Suprapubic skin (tissue), 4 donors: ENCODE data around the gene TRMT10C.

ENCODE experiments used
- POLR2A ChIP-seq, 2 donors: fragments of 450-650 bp; IDR thresholded peaks; one replicate each; pipeline ENCODE4 v1.6.1; 2017; ENCODE audit warnings: antibody characterized with exemption in 2 of 2, mild to moderate bottlenecking in 2 of 2, moderate library complexity in 2 of 2
- POLR2AphosphoS5 ChIP-seq, 3 donors: sonication (generic); formaldehyde crosslinking; IDR thresholded peaks; one replicate each; pipeline ENCODE4 v1.6.1; 2017; ENCODE audit warnings: antibody characterized with exemption in 3 of 3
- TF ChIP-seq, protein P1 (sequence below), 2 donors: fragments of 200-600 bp in 1 of 2; fragments of 450-650 bp in 1 of 2; sonication (generic) in 1 of 2; IDR thresholded peaks; one replicate each; pipeline ENCODE4 v1.5.1; 2016 to 2019; ENCODE audit warnings: antibody characterized with exemption in 2 of 2, mild to moderate bottlenecking in 1 of 2, moderate library complexity in 1 of 2

DNA sequence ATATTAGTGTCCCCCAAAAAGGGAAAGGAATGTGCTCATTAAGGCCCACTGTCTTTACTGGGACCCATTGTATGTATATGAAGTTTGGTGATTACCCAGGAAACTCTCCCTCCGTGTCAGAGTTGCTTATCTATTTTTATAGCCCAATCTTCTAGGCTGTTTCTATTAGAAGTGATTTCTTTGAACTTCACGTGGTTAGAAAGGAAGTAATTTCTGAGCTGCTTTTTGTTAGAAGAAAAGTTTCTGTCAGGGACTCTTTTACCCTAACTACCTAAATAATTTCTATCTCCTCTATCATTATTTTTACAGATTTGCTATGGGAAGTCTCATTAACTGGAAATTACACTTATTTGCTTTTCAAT lies 31.0 kb upstream of the TRMT10C start:
- TF ChIP-seq POLR2A (IDR thresholded peaks at IDR 0.05) (no peak), POLR2AphosphoS5 (IDR thresholded peaks at IDR 0.05) (no peak)
- TF ChIP-seq, protein P1, sequence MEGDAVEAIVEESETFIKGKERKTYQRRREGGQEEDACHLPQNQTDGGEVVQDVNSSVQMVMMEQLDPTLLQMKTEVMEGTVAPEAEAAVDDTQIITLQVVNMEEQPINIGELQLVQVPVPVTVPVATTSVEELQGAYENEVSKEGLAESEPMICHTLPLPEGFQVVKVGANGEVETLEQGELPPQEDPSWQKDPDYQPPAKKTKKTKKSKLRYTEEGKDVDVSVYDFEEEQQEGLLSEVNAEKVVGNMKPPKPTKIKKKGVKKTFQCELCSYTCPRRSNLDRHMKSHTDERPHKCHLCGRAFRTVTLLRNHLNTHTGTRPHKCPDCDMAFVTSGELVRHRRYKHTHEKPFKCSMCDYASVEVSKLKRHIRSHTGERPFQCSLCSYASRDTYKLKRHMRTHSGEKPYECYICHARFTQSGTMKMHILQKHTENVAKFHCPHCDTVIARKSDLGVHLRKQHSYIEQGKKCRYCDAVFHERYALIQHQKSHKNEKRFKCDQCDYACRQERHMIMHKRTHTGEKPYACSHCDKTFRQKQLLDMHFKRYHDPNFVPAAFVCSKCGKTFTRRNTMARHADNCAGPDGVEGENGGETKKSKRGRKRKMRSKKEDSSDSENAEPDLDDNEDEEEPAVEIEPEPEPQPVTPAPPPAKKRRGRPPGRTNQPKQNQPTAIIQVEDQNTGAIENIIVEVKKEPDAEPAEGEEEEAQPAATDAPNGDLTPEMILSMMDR (IDR thresholded peaks at IDR 0.05) = no peak
